Upper lobe of right lung (tissue), 1 donor: Measurements from ENCODE around the gene COL15A1. TPM values are rescaled to one million over a fixed set of nuclear protein-coding genes. Genes with fewer than 3 reads are reported as not detected.

Experiments used
- ATAC-seq: fragments of 200-7000 bp; cut with Tn5 transposase; one replicate; pipeline ENCODE4 v1.9.1; 2020; ENCODE audit warnings: mild to moderate bottlenecking, moderate library complexity
- DNase-seq: peaks from one replicate; pipeline ENCODE4 v3.0.0-alpha.2; 2020
- H3K27ac ChIP-seq: fragments of 200-600 bp; one replicate; pipeline ENCODE4 v1.8.0; 2022
- H3K27me3 ChIP-seq: fragments of 200-600 bp; one replicate; pipeline ENCODE4 v1.8.0; 2022; ENCODE audit warnings: mild to moderate bottlenecking
- H3K36me3 ChIP-seq: fragments of 200-600 bp; one replicate; pipeline ENCODE4 v1.8.0; 2022
- H3K4me1 ChIP-seq: fragments of 200-600 bp; one replicate; pipeline ENCODE4 v1.8.0; 2022
- H3K4me3 ChIP-seq: fragments of 200-600 bp; one replicate; pipeline ENCODE4 v1.8.0; 2022; ENCODE audit warnings: mild to moderate bottlenecking
- H3K9me3 ChIP-seq: fragments of 200-600 bp; one replicate; pipeline ENCODE4 v1.8.0; 2022
- CTCF ChIP-seq: fragments of 200-600 bp; IDR thresholded peaks from one replicate; pipeline ENCODE4 v1.8.0; 2022; ENCODE audit warnings: antibody characterized with exemption
- intact Hi-C: fragments of 100-400 bp; cut with DNase I; formaldehyde crosslinking; loops from one replicate; pipeline ENCODE4 v1.11.0; 2022
- total RNA-seq: library from RNA; stranded (reverse); fragmentation: NEBNext Ultra II Directional; extraction: Animal tissue kit (Norgen Biotek cat#: 25700); gene quantifications from one replicate; pipeline ENCODE4 v1.2.1, GENCODE V29; 2021
- donor health status: DM: no; HTN: yes; CAD: no; lungs with severe emphysema.

The COL15A1 gene
- total RNA-seq, 1 donor from 2014 or later, result 8.0 TPM

- no peaks in the 10 kb centered on the region for H3K9me3 ChIP-seq
- no peaks in the 10 kb centered on the region for H3K36me3 ChIP-seq
- DNase-seq (no peak), ATAC-seq (no peak)
- no peaks in the 10 kb centered on the region for H3K27me3 ChIP-seq
- H3K4me3 ChIP-seq, result no peak overlapping the region
- no peak overlapping the region for H3K27ac ChIP-seq
- intact Hi-C loops, result no loop called here
- H3K4me1 ChIP-seq, result no peaks in the 10 kb centered on the region
- TF ChIP-seq CTCF, result no peak
Observed at GRCh38 chr9:98930792-98931191, 12.9 kb upstream of the COL15A1 start.

GRCh38 chr9:98931600-98932389 lies 11.9 kb upstream of the COL15A1 start:
- Histone ChIP-seq H3K27me3 (no peaks in the 10 kb centered on the region), H3K4me1 (no peaks in the 10 kb centered on the region), H3K4me3 (no peak overlapping the region), H3K27ac (no peak overlapping the region), H3K36me3 (no peaks in the 10 kb centered on the region), H3K9me3 (no peaks in the 10 kb centered on the region)
- no peak for DNase-seq
- ATAC-seq, result no peak
- no peak for TF ChIP-seq CTCF
- intact Hi-C loops, result no loop called here

- Histone ChIP-seq H3K9me3 (no peaks in the 10 kb centered on the region), H3K27me3 (no peaks in the 10 kb centered on the region), H3K4me3 (no peak overlapping the region), H3K4me1 (no peaks in the 10 kb centered on the region), H3K27ac (no peak overlapping the region), H3K36me3 (no peaks in the 10 kb centered on the region)
- no peak for ATAC-seq
- no peak for TF ChIP-seq CTCF
- intact Hi-C loops, result no loop called here
- no peak for DNase-seq
Observed at GRCh38 chr9:98933185-98933584, 10.5 kb upstream of the COL15A1 start.

- no peaks in the 10 kb centered on the region for H3K4me1 ChIP-seq
- no peak for DNase-seq
- no peak for ATAC-seq
- no peak for TF ChIP-seq CTCF
- H3K4me3 ChIP-seq, result no peak overlapping the region
- intact Hi-C loops, result no loop called here
- no peaks in the 10 kb centered on the region for H3K9me3 ChIP-seq
- H3K27me3 ChIP-seq, result no peaks in the 10 kb centered on the region
- no peaks in the 10 kb centered on the region for H3K36me3 ChIP-seq
- H3K27ac ChIP-seq, result no peak overlapping the region
Observed at GRCh38 chr9:98933890-98934289, 9.8 kb upstream of the COL15A1 start.

GRCh38 chr9:98935071-98935505 lies 8.6 kb upstream of the COL15A1 start:
- DNase-seq (no peak), ATAC-seq (no peak)
- Histone ChIP-seq H3K4me1 (no peaks in the 10 kb centered on the region), H3K4me3 (no peak overlapping the region), H3K9me3 (no peaks in the 10 kb centered on the region), H3K27ac (no peak overlapping the region), H3K27me3 (no peaks in the 10 kb centered on the region), H3K36me3 (no peaks in the 10 kb centered on the region)
- intact Hi-C loops, result no loop called here
- TF ChIP-seq CTCF, result no peak
